LNCAP (cell line): ENCODE results near the gene KIF7.

Experiments
- CTCF ChIP-seq: fragments of 450-650 bp; IDR thresholded peaks from 2 replicates; pipeline ENCODE4 v1.5.1; 2017; ENCODE audit warnings: mild to moderate bottlenecking

The KIF7 gene

GRCh38 chr15:89672221-89673164 is 17.2 kb upstream of the KIF7 start:
- no peak for TF ChIP-seq CTCF

DNA sequence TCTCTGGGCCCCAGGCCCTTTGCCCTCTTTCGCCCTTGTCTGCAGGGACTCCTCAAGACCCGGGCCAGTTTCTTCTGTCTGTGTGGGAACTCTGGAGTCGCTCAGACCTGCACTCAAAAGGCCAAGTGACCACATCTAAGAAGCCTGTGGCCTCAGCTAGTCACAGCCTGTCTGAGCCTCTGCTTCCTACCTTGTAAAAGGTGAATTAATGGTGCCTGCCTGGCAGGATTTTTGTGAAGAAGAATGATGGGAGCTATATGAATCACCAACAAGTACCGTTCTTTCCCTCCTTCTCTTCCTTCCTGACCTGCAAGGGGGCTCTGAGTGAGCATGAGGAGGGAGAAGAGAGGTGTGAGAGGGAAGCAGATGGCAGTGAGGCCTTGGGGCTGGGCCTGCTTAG is 16.4 kb upstream of the KIF7 start:
- no peak for TF ChIP-seq CTCF

GRCh38 chr15:89670971-89671560 is 15.8 kb upstream of the KIF7 start:
- TF ChIP-seq CTCF: no peak

DNA sequence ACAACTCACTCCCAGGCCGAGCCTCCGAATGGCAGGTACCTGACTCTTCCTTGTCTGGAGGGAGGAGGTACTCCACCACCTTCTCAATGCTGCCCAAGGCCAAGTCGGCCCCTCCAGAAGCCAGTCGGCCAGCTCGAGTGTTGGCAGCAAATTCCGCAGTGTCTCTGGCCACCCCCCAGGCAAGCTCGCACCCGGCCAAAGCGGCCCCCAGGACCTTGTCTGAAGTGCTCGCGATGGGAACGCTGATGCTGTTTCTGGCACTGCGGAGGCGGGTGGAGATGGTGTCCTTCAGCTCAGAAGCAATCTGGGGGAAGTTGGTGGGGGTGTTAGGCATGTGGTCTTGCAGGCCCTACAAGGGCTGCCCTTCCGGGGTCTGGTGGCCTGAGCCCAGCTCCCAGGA is 14.7 kb upstream of the KIF7 start:
- TF ChIP-seq CTCF: no peak

DNA sequence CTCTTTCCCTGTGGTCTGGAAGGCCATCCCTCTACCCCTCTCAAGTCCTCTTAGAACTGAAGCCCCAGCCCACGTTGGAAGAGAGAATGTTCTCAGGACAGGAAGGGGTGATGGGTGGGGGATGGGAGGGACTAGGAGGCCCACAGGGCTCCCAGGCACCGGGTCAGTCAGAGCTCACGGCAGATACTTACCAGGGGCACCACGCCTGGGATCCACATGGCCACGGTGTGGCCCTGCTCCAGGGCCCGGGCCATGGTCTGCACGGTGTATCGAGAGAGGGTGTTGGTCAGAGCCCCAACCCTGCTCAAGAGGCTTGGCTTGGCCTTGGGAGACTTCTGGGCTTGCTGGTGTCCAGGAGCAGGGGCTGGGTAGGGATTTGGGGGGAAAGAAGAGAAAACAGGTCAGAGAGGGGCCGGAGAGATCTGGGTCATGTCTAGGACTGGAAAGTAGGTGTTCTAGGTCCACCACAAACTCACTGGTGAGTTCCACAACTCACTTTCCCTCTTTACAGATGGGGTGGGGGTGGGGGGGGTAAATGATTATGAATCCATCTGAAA is 14.1 kb upstream of the KIF7 start:
- TF ChIP-seq CTCF: no peak

- no peak for TF ChIP-seq CTCF
These were observed 12.9 kb upstream of the KIF7 start for GRCh38 chr15:89668171-89668570.

DNA sequence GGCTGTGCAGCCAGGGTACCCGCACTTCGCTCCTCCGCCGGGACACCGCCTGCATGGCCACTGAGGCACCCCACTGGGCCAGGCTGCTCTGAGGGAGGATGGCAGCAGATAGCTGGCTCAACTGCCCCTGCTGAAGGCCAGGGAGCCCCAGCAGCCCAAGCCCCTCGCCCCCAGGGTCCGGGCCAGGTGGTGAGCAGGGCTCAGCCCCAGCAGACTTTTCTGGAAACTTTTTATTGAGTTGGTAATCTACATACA is 12.4 kb upstream of the KIF7 start:
- TF ChIP-seq CTCF: no peak
